ENCODE data around the gene NGEF. TPM values are rescaled to one million over a fixed set of nuclear protein-coding genes. Genes with fewer than 3 reads are reported as not detected.

The NGEF gene
- total RNA-seq, 2 experiments from 2014 or later = not detected

DNA sequence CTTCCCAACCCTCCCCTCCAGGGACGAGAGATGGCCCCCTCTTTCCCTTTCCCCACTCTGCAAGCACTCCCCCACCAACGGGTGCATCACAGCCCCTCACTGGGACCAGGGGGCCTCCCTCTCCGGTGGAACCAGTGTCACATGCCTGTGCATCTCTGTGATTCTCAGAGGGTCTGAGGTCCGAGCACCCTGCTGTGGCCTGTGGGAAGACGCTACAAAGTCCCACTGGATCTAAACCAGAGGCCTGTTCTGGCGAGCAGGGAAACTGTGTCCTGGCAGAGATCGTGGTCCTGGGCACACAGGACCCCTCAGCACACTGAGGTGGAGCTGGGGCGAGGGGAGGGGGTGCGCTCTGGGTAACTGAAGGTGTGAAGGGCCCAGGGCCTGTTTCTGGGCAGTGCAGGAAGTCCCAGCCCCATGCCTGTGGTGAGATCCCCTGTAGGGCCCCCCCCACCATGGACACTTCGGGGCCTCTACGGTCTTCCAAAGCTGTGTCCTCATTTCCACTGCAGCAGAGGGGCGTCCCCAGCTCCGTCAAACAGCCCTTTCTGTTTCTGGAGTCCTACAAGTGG is 135.0 kb downstream of the NGEF start:
- H3K4me1 ChIP-seq (ENCODE audit: insufficient read depth, low read length) = peaks cover 9% of the 10 kb centered on the region
- no peak overlapping the region for H3K27ac Mint-ChIP-seq
- ChIA-PET CTCF (no interaction called here), POLR2A (no interaction called here)
- H3K27me3 ChIP-seq (ENCODE audit: control insufficient read depth in 1 of 2, insufficient read depth in 2 of 2, low read length in 2 of 2) = peaks cover 15 to 20% of the 10 kb centered on the region in 2 experiments
- H3K4me3 ChIP-seq (ENCODE audit: low read length) = no peak overlapping the region
- H3K4me3 Mint-ChIP-seq = peak overlapping the region; percentile 75
- DNase-seq = no peak
- no peaks in the 10 kb centered on the region for H3K9me3 ChIP-seq (ENCODE audit: control insufficient read depth in 1 of 2, insufficient read depth in 1 of 2, low read length in 2 of 2)
- H3K27ac ChIP-seq (ENCODE audit: low read depth in 1 of 2, low read length in 2 of 2) = no peak overlapping the region
- ATAC-seq (ENCODE audit: poor library complexity) = no peak
- TF ChIP-seq, protein P1, sequence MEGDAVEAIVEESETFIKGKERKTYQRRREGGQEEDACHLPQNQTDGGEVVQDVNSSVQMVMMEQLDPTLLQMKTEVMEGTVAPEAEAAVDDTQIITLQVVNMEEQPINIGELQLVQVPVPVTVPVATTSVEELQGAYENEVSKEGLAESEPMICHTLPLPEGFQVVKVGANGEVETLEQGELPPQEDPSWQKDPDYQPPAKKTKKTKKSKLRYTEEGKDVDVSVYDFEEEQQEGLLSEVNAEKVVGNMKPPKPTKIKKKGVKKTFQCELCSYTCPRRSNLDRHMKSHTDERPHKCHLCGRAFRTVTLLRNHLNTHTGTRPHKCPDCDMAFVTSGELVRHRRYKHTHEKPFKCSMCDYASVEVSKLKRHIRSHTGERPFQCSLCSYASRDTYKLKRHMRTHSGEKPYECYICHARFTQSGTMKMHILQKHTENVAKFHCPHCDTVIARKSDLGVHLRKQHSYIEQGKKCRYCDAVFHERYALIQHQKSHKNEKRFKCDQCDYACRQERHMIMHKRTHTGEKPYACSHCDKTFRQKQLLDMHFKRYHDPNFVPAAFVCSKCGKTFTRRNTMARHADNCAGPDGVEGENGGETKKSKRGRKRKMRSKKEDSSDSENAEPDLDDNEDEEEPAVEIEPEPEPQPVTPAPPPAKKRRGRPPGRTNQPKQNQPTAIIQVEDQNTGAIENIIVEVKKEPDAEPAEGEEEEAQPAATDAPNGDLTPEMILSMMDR (IDR thresholded peaks at IDR 0.05) = no peak
- peaks cover 9% of the 10 kb centered on the region for H3K4me1 Mint-ChIP-seq (ENCODE audit: low read depth)
- intact Hi-C loops (cut with DNase I, micrococcal nuclease) = no loop called here
- no peaks in the 10 kb centered on the region for H3K36me3 Mint-ChIP-seq (ENCODE audit: low read depth)
- H3K27me3 Mint-ChIP-seq = peaks cover 22% of the 10 kb centered on the region
- no peaks in the 10 kb centered on the region for H3K9me3 Mint-ChIP-seq
- no peaks in the 10 kb centered on the region for H3K36me3 ChIP-seq (ENCODE audit: insufficient read depth, low read length)

GRCh38 chr2:232876978-232877441 is 136.0 kb downstream of the NGEF start:
- no peak overlapping the region for H3K4me3 ChIP-seq (ENCODE audit: low read length)
- peaks cover 9% of the 10 kb centered on the region for H3K4me1 ChIP-seq (ENCODE audit: insufficient read depth, low read length)
- Mint-ChIP-seq H3K9me3 (no peaks in the 10 kb centered on the region), H3K27ac (no peak overlapping the region), H3K27me3 (peaks cover 22% of the 10 kb centered on the region), H3K36me3 (ENCODE audit: low read depth) (no peaks in the 10 kb centered on the region), H3K4me1 (ENCODE audit: low read depth) (peaks cover 9% of the 10 kb centered on the region), H3K4me3 (no peak overlapping the region)
- H3K9me3 ChIP-seq (ENCODE audit: control insufficient read depth in 1 of 2, insufficient read depth in 1 of 2, low read length in 2 of 2) = no peaks in the 10 kb centered on the region
- H3K27ac ChIP-seq (ENCODE audit: low read depth in 1 of 2, low read length in 2 of 2) = no peak overlapping the region
- CTCF ChIA-PET = no interaction called here
- no peak for ATAC-seq (ENCODE audit: poor library complexity)
- DNase-seq = peak in 1 of 14 experiments; percentile 6
- no peaks in the 10 kb centered on the region for H3K36me3 ChIP-seq (ENCODE audit: insufficient read depth, low read length)
- POLR2A ChIA-PET = no interaction called here
- peaks cover 15 to 20% of the 10 kb centered on the region in 2 experiments for H3K27me3 ChIP-seq (ENCODE audit: control insufficient read depth in 1 of 2, insufficient read depth in 2 of 2, low read length in 2 of 2)
- TF ChIP-seq, protein P1 (IDR thresholded peaks at IDR 0.05) = no peak
- intact Hi-C loops (cut with DNase I, micrococcal nuclease) = no loop called here

DNA sequence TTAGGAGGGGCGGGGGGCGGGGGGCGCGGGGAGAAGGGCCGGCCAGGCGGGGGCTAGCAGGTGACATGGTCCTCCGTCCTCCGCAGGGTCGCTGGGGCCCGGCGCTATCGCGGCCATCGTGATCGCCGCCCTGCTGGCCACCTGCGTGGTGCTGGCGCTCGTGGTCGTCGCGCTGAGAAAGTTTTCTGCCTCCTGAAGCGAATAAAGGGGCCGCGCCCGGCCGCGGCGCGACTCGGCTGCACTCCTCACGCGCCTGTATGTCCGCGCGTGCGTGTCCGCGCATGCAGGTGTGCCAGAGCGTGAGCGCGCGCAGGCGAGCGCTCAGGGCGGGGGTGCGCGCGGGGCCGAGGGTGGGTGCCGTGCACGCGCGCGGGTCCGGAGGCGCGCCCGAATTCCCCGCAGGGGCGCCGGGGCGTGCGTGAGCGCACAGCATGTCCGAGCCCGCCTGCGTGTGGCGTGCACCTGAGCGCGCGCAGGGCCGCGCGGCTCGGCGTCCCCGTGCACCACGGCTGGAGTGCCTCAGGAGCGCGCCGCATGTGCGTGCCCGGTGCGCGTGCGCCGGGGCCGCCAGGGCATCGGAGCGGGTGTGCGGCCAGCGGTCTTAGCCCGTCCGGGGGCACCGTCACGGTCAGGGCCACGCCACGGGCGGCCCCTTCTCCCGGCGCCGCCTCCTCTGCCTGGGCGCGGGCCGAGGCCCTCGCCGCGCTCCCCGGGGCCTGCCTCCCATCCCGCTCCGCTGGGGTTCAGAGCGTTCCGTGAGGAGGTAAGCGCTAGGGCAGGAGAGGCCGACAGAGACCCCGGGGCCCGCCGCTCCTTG is 136.7 kb downstream of the NGEF start:
- peaks cover 15 to 20% of the 10 kb centered on the region in 2 experiments for H3K27me3 ChIP-seq (ENCODE audit: control insufficient read depth in 1 of 2, insufficient read depth in 2 of 2, low read length in 2 of 2)
- ATAC-seq (ENCODE audit: poor library complexity) (peak; percentile 56), DNase-seq (peak in 7 of 14 experiments; percentile 5 to 62 (median 29))
- H3K4me3 Mint-ChIP-seq = no peak overlapping the region
- intact Hi-C loops (cut with DNase I, micrococcal nuclease) = no loop called here
- H3K36me3 Mint-ChIP-seq (ENCODE audit: low read depth) = no peaks in the 10 kb centered on the region
- peaks cover 9% of the 10 kb centered on the region for H3K4me1 ChIP-seq (ENCODE audit: insufficient read depth, low read length)
- H3K4me1 Mint-ChIP-seq (ENCODE audit: low read depth) = peaks cover 9% of the 10 kb centered on the region
- H3K4me3 ChIP-seq (ENCODE audit: low read length) = peak overlapping the region; percentile 7
- TF ChIP-seq, protein P1 (IDR thresholded peaks at IDR 0.05) = no peak
- peaks cover 22% of the 10 kb centered on the region for H3K27me3 Mint-ChIP-seq
- H3K9me3 Mint-ChIP-seq = no peaks in the 10 kb centered on the region
- no peaks in the 10 kb centered on the region for H3K36me3 ChIP-seq (ENCODE audit: insufficient read depth, low read length)
- CTCF ChIA-PET = no interaction called here
- H3K9me3 ChIP-seq (ENCODE audit: control insufficient read depth in 1 of 2, insufficient read depth in 1 of 2, low read length in 2 of 2) = no peaks in the 10 kb centered on the region
- no peak overlapping the region for H3K27ac ChIP-seq (ENCODE audit: low read depth in 1 of 2, low read length in 2 of 2)
- POLR2A ChIA-PET = no interaction called here
- no peak overlapping the region for H3K27ac Mint-ChIP-seq

Data from CD4-positive, alpha-beta T cell (primary cell).